Measurements from ENCODE around the gene WDSUB1.

WDSUB1 gene

GRCh38 chr2:159224061-159224813 is 62.3 kb downstream of the WDSUB1 start:
- DNase-seq: no peak

GRCh38 chr2:159219394-159219998 is 67.0 kb downstream of the WDSUB1 start:
- DNase-seq: no peak

- no peak for DNase-seq
Measured at GRCh38 chr2:159218389-159218788, 68.1 kb downstream of the WDSUB1 start.

GRCh38 chr2:159217676-159218075 is 68.8 kb downstream of the WDSUB1 start:
- no peak for DNase-seq

GRCh38 chr2:159215116-159215515 is 71.4 kb downstream of the WDSUB1 start:
- no peak for DNase-seq

- DNase-seq: no peak
Measured at GRCh38 chr2:159214325-159214865, 72.1 kb downstream of the WDSUB1 start.

GRCh38 chr2:159213296-159213695 is 73.2 kb downstream of the WDSUB1 start:
- DNase-seq: no peak

GRCh38 chr2:159211447-159212396 is 74.8 kb downstream of the WDSUB1 start:
- DNase-seq: no peak

- no peak for DNase-seq
Measured at GRCh38 chr2:159209341-159210306, 76.9 kb downstream of the WDSUB1 start.

GRCh38 chr2:159208438-159208837 is 78.1 kb downstream of the WDSUB1 start:
- DNase-seq: no peak

- DNase-seq: no peak
Measured at GRCh38 chr2:159206736-159207380, 79.6 kb downstream of the WDSUB1 start.

GRCh38 chr2:159204381-159205144 is 81.9 kb downstream of the WDSUB1 start:
- DNase-seq: no peak

- no peak for DNase-seq
Measured at GRCh38 chr2:159202568-159203071, 83.9 kb downstream of the WDSUB1 start.

- DNase-seq: no peak
Measured at GRCh38 chr2:159201360-159202063, 85.0 kb downstream of the WDSUB1 start.

GRCh38 chr2:159200498-159200897 is 86.0 kb downstream of the WDSUB1 start:
- no peak for DNase-seq

GRCh38 chr2:159199761-159200465 is 86.6 kb downstream of the WDSUB1 start:
- no peak for DNase-seq

- no peak for DNase-seq
Measured at GRCh38 chr2:159199236-159199635, 87.3 kb downstream of the WDSUB1 start.

- no peak for DNase-seq
Measured at GRCh38 chr2:159196393-159196925, 90.0 kb downstream of the WDSUB1 start.

- DNase-seq: no peak
Measured at GRCh38 chr2:159195697-159196096, 90.8 kb downstream of the WDSUB1 start.
